Measurements from ENCODE around the gene PLPP3.

PLPP3 gene

GRCh38 chr1:56575865-56576264 lies 3.5 kb downstream of the PLPP3 start:
- no peak for DNase-seq

- no peak for DNase-seq
These were observed 4.6 kb downstream of the PLPP3 start for GRCh38 chr1:56574794-56575193.

- DNase-seq, result no peak
These were observed 6.1 kb downstream of the PLPP3 start for GRCh38 chr1:56573311-56573710.

- DNase-seq, result no peak
These were observed 6.9 kb downstream of the PLPP3 start for GRCh38 chr1:56572334-56573050.

- no peak for DNase-seq
These were observed 7.9 kb downstream of the PLPP3 start for GRCh38 chr1:56571448-56571847.

GRCh38 chr1:56570924-56571372 lies 8.4 kb downstream of the PLPP3 start:
- no peak for DNase-seq

- DNase-seq, result no peak
These were observed 9.7 kb downstream of the PLPP3 start for GRCh38 chr1:56569661-56570060.

GRCh38 chr1:56566994-56567393 lies 12.4 kb downstream of the PLPP3 start:
- no peak for DNase-seq

GRCh38 chr1:56566061-56566744 lies 13.2 kb downstream of the PLPP3 start:
- DNase-seq, result no peak

- DNase-seq, result no peak
These were observed 14.7 kb downstream of the PLPP3 start for GRCh38 chr1:56564615-56565014.

- DNase-seq, result no peak
These were observed 15.8 kb downstream of the PLPP3 start for GRCh38 chr1:56563568-56563967.

- DNase-seq, result no peak
These were observed 16.4 kb downstream of the PLPP3 start for GRCh38 chr1:56562891-56563452.

- DNase-seq, result no peak
These were observed 17.9 kb downstream of the PLPP3 start for GRCh38 chr1:56561227-56562019.

GRCh38 chr1:56557746-56558145 lies 21.6 kb downstream of the PLPP3 start:
- DNase-seq, result no peak

GRCh38 chr1:56555448-56555847 lies 23.9 kb downstream of the PLPP3 start:
- no peak for DNase-seq

GRCh38 chr1:56553046-56553445 lies 26.3 kb downstream of the PLPP3 start:
- DNase-seq, result no peak

GRCh38 chr1:56552349-56552748 lies 27.0 kb downstream of the PLPP3 start:
- DNase-seq, result no peak

GRCh38 chr1:56551691-56552090 lies 27.7 kb downstream of the PLPP3 start:
- no peak for DNase-seq

GRCh38 chr1:56550859-56551188 lies 28.5 kb downstream of the PLPP3 start:
- DNase-seq, result no peak

- no peak for DNase-seq
These were observed 29.1 kb downstream of the PLPP3 start for GRCh38 chr1:56550138-56550858.

- no peak for DNase-seq
These were observed 30.8 kb downstream of the PLPP3 start for GRCh38 chr1:56548571-56548970.

GRCh38 chr1:56547977-56548376 lies 31.4 kb downstream of the PLPP3 start:
- no peak for DNase-seq

GRCh38 chr1:56547473-56547872 lies 31.9 kb downstream of the PLPP3 start:
- DNase-seq, result no peak

Measured in GF-D8 (cell line).